Gastrocnemius medialis (tissue), 4 donors: ENCODE results near the gene RNF19B. TPM values are rescaled to one million over a fixed set of nuclear protein-coding genes. Genes with fewer than 3 reads are reported as not detected.

Source experiments
- ATAC-seq, 2 donors: fragments of 150-250 bp; one replicate each; pipeline ENCODE4 v1.9.1; 2016
- DNase-seq, 2 donors: peaks; one replicate each; pipeline ENCODE4 v3.0.0-alpha.2; 2019
- H3K27ac ChIP-seq, 4 donors: fragments of 200-600 bp; sonication (generic); 1 replicate in 1 of 4; 2 replicates in 3 of 4; pipeline ENCODE4 v1.5.1; 2016 to 2018; ENCODE audit warnings: mild to moderate bottlenecking in 2 of 4, moderate library complexity in 1 of 4
- H3K27me3 ChIP-seq, 3 donors: fragments of 200-600 bp; sonication (generic) in 2 of 3; 1 replicate in 1 of 3; 2 replicates in 2 of 3; pipeline versions ENCODE4 v1.5.1 to v1.6.0; 2016 to 2019; ENCODE audit warnings: mild to moderate bottlenecking in 1 of 3, moderate library complexity in 1 of 3
- H3K36me3 ChIP-seq, 2 donors: fragments of 200-600 bp; sonication (generic) in 1 of 2; one replicate each; pipeline ENCODE4 v1.5.1; 2017 to 2018
- H3K4me1 ChIP-seq, 2 donors: fragments of 200-600 bp; sonication (generic) in 1 of 2; one replicate each; pipeline ENCODE4 v1.5.1; 2016 to 2017; ENCODE audit warnings: mild to moderate bottlenecking in 2 of 2
- H3K4me3 ChIP-seq, 4 donors: fragments of 200-600 bp; sonication (generic) in 3 of 4; 1 replicate in 1 of 4; 2 replicates in 3 of 4; pipeline ENCODE4 v1.5.1; 2016 to 2019; ENCODE audit warnings: mild to moderate bottlenecking in 2 of 4
- H3K9me3 ChIP-seq, 3 donors: fragments of 200-600 bp; sonication (generic) in 2 of 3; 1 replicate in 1 of 3; 2 replicates in 2 of 3; pipeline ENCODE4 v1.5.1; 2016 to 2019
- CTCF ChIP-seq, 5 experiments: fragments of 450-650 bp in 3 of 5; fragments of 200-600 bp in 2 of 5; sonication (generic) in 2 of 5; IDR thresholded peaks in 4 of 5; conservative IDR thresholded peaks in 1 of 5; 1 replicate in 4 of 5; 2 replicates in 1 of 5; pipeline ENCODE4 v1.5.1; 2016 to 2019; ENCODE audit warnings: antibody characterized with exemption in 5 of 5, mild to moderate bottlenecking in 3 of 5, moderate library complexity in 3 of 5
- POLR2A ChIP-seq, 2 donors: fragments of 450-650 bp; IDR thresholded peaks; one replicate each; pipeline ENCODE4 v1.6.1; 2017; ENCODE audit warnings: antibody characterized with exemption in 2 of 2, mild to moderate bottlenecking in 2 of 2, moderate library complexity in 2 of 2
- in situ Hi-C, 4 donors: fragments of 200-750 bp; cut with MboI; loops; one replicate each; pipeline versions ENCODE4 v1.15.0 to v1.8.0; 2017; ENCODE audit warnings: low sequenced_read_pairs in 4 of 4
- intact Hi-C: fragments of 100-400 bp; cut with DNase I; formaldehyde crosslinking; loops from one replicate; pipeline ENCODE4 v1.15.1; 2023; ENCODE audit warnings: low total_unique reads
- total RNA-seq, 4 donors: library from RNA; depleted of rRNA; stranded (reverse); fragments of >200 nt; gene quantifications; one replicate each; pipeline versions ENCODE4 v1.1.0 to v1.2.3, GENCODE V29; 2016

RNF19B gene
- total RNA-seq, 4 donors from 2014 or later: 22.7 to 34.4 (median 28.6) TPM

DNA sequence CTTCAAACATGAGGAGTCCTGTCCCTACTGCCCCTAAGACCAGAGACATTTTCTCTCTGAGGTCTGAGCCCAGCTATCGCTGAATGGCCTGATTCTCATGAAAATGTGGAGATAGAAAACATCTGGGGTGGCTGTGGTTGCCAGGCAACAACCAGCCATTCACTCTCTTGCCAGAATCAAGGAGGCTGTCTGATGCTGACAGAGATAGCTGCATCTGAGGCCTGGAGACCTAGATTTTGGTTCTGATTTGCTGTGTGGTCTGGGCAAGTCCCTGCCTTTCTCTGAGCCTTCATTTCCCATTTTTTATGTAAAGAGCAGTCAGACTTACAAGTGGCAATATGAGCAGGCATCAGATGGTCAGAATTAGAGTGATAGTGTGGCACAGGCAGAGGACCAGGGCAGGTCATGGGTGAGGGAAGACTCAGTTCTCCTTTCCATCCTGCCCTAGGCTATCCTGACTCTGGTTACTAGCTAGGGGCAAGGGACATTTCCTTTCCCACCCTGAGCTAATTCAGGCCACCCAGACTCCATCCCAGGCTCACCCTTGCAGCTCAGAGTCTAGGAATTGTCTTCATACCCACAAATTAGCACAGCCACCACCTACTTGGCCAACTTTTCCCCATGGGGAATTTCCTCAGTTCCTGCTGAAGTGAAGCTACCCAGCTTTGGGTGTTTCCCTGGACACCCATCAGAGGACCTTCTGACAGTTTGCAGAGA is 20.0 kb upstream of the RNF19B start:
- intact Hi-C loops: no loop called here
- no peak overlapping the region for H3K27ac ChIP-seq

GRCh38 chr1:32984090-32984454 is 19.5 kb upstream of the RNF19B start:
- in situ Hi-C loops: no loop called here
- H3K4me1 ChIP-seq: peaks cover 12 to 14% of the 10 kb centered on the region in 2 donors
- intact Hi-C loops: no loop called here
- TF ChIP-seq CTCF (IDR thresholded peaks at IDR 0.05 in 4 of 5, conservative IDR thresholded peaks at IDR 0.05 in 1 of 5) (no peak), POLR2A (IDR thresholded peaks at IDR 0.05) (no peak)
- no peak overlapping the region for H3K4me3 ChIP-seq
- no peak overlapping the region for H3K27ac ChIP-seq
- H3K27me3 ChIP-seq: no peaks in the 10 kb centered on the region
- H3K9me3 ChIP-seq: no peaks in the 10 kb centered on the region
- ATAC-seq: no peak
- no peak for DNase-seq
- no peaks in the 10 kb centered on the region for H3K36me3 ChIP-seq

More for the DNA sequence above, 20.0 kb upstream of the RNF19B start:
- ATAC-seq (no peak), DNase-seq (no peak)
- TF ChIP-seq CTCF (IDR thresholded peaks at IDR 0.05 in 4 of 5, conservative IDR thresholded peaks at IDR 0.05 in 1 of 5) (no peak), POLR2A (IDR thresholded peaks at IDR 0.05) (no peak)
- in situ Hi-C loops: no loop called here
- Histone ChIP-seq H3K4me3 (no peak overlapping the region), H3K36me3 (no peaks in the 10 kb centered on the region), H3K9me3 (no peaks in the 10 kb centered on the region), H3K27me3 (no peaks in the 10 kb centered on the region), H3K4me1 (peaks cover 17 to 19% of the 10 kb centered on the region in 2 donors)

GRCh38 chr1:32983020-32983419 is 18.4 kb upstream of the RNF19B start:
- Histone ChIP-seq H3K36me3 (no peaks in the 10 kb centered on the region), H3K4me1 (peaks cover 4% of the 10 kb centered on the region in 2 donors), H3K4me3 (no peak overlapping the region), H3K27me3 (no peaks in the 10 kb centered on the region), H3K9me3 (no peaks in the 10 kb centered on the region), H3K27ac (no peak overlapping the region)
- intact Hi-C loops: no loop called here
- no peak for DNase-seq
- ATAC-seq: no peak
- TF ChIP-seq POLR2A (IDR thresholded peaks at IDR 0.05) (no peak), CTCF (IDR thresholded peaks at IDR 0.05 in 4 of 5, conservative IDR thresholded peaks at IDR 0.05 in 1 of 5) (no peak)
- in situ Hi-C loops: no loop called here

DNA sequence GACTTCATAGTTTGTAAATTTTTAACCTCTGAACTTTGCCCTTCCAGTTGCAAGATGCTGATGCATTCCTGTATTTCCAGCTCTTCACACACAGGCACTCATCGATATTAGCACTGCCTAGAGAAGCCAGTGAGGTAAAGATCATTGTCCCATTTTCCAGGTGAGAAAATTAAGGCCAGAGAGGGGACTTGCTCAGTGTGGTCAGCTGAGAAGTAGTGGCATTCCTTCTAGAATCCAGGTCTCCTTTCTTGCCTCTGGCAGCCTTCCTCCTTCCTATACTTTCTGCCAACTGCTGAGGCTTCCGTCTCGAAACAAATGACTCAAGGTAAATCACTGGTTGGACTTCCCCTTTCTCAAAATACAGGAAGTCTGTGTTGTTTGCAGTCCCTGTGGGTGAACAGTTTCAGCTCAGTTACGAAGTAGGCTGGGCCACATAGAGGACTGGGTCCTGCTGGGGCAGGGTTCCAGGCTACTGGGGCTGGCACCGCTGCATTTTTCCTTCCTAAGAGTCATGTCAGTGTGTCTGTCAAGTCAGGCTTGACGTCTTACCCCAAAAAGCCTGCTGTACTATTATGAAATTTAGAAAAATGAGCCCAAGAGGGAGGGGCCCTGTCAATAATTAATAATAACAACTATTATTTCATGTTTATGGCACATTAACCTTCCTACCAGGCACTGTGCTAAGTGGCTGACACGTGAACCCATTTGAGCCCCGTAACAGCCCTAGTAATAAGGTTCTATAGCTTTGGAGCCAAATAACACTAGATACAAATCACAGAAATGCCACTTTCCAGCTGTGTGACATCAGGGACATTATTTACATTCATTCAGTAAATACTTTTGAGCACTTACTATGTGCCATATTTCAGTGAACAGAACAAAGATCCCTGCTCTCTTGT is 16.6 kb upstream of the RNF19B start:
- no peaks in the 10 kb centered on the region for H3K36me3 ChIP-seq
- no peak for TF ChIP-seq CTCF (IDR thresholded peaks at IDR 0.05 in 4 of 5, conservative IDR thresholded peaks at IDR 0.05 in 1 of 5)
- TF ChIP-seq POLR2A (IDR thresholded peaks at IDR 0.05): peak; percentile 14 to 40
- ATAC-seq: peak; percentile 56 to 64
- H3K27me3 ChIP-seq: no peaks in the 10 kb centered on the region
- in situ Hi-C loops: no loop called here
- peak in 1 of 2 donors; percentile 28 for DNase-seq
- no peak overlapping the region for H3K4me3 ChIP-seq
- peaks cover 4% of the 10 kb centered on the region in 2 donors for H3K4me1 ChIP-seq
- intact Hi-C loops: no loop called here
- H3K9me3 ChIP-seq: no peaks in the 10 kb centered on the region
- H3K27ac ChIP-seq: peak overlapping the region; percentile 24 to 62 (median 58)
